Stimulated activated CD8-positive, alpha-beta memory T cell treated with anti-CD3 and anti-CD28 coated beads, Interleukin-12 subunit alpha, Interleukin-12 subunit beta, amount 100 ng/mL, for 4 hours (primary cell): ENCODE measurements around the gene GPC5.

Source experiments
- DNase-seq: peaks from one replicate; pipeline ENCODE4 v3.0.0-alpha.2; 2020; ENCODE audit warnings: low read depth

Gene GPC5

GRCh38 chr13:91714855-91715254 is 316.4 kb downstream of the GPC5 start:
- no peak for DNase-seq

- DNase-seq = no peak
Measured at GRCh38 chr13:91716436-91717065, 318.1 kb downstream of the GPC5 start.

GRCh38 chr13:91719033-91719432 is 320.6 kb downstream of the GPC5 start:
- DNase-seq = no peak

- no peak for DNase-seq
Measured at GRCh38 chr13:91721413-91721812, 323.0 kb downstream of the GPC5 start.

- DNase-seq = no peak
Measured at GRCh38 chr13:91722267-91722884, 324.0 kb downstream of the GPC5 start.

- DNase-seq = no peak
Measured at GRCh38 chr13:91724591-91724990, 326.2 kb downstream of the GPC5 start.

GRCh38 chr13:91725646-91726045 is 327.2 kb downstream of the GPC5 start:
- no peak for DNase-seq

GRCh38 chr13:91726671-91727070 is 328.2 kb downstream of the GPC5 start:
- no peak for DNase-seq

GRCh38 chr13:91729859-91730258 is 331.4 kb downstream of the GPC5 start:
- DNase-seq = no peak

GRCh38 chr13:91739751-91740150 is 341.3 kb downstream of the GPC5 start:
- DNase-seq = no peak

- DNase-seq = no peak
Measured at GRCh38 chr13:91740756-91741155, 342.3 kb downstream of the GPC5 start.

- no peak for DNase-seq
Measured at GRCh38 chr13:91741925-91742324, 343.5 kb downstream of the GPC5 start.

- no peak for DNase-seq
Measured at GRCh38 chr13:91744284-91744683, 345.9 kb downstream of the GPC5 start.

GRCh38 chr13:91745967-91746366 is 347.5 kb downstream of the GPC5 start:
- DNase-seq = no peak

GRCh38 chr13:91747186-91747585 is 348.8 kb downstream of the GPC5 start:
- DNase-seq = no peak

- no peak for DNase-seq
Measured at GRCh38 chr13:91748416-91749089, 350.1 kb downstream of the GPC5 start.

- no peak for DNase-seq
Measured at GRCh38 chr13:91758724-91759123, 360.3 kb downstream of the GPC5 start.

- DNase-seq = no peak
Measured at GRCh38 chr13:91762957-91763356, 364.5 kb downstream of the GPC5 start.

- DNase-seq = no peak
Measured at GRCh38 chr13:91764527-91764926, 366.1 kb downstream of the GPC5 start.

- DNase-seq = no peak
Measured at GRCh38 chr13:91767651-91768050, 369.2 kb downstream of the GPC5 start.

GRCh38 chr13:91768746-91769145 is 370.3 kb downstream of the GPC5 start:
- DNase-seq = no peak

- no peak for DNase-seq
Measured at GRCh38 chr13:91771229-91771628, 372.8 kb downstream of the GPC5 start.

- DNase-seq = no peak
Measured at GRCh38 chr13:91773591-91774227, 375.3 kb downstream of the GPC5 start.
